VCaP (cell line): ENCODE results near the gene PIMREG.

Source experiments
- H3K27ac ChIP-seq: fragments of 450-650 bp; 2 replicates; pipeline ENCODE4 v1.5.1; 2017
- CTCF ChIP-seq: fragments of 450-650 bp; conservative IDR thresholded peaks from 2 replicates; pipeline ENCODE4 v1.5.1; 2017; ENCODE audit warnings: mild to moderate bottlenecking, moderate library complexity

The PIMREG gene

GRCh38 chr17:6439951-6440350 is 4.3 kb upstream of the PIMREG start:
- H3K27ac ChIP-seq: no peak overlapping the region

GRCh38 chr17:6442775-6443174 is 1.5 kb upstream of the PIMREG start:
- H3K27ac ChIP-seq: peak overlapping the region; percentile 70
- TF ChIP-seq CTCF: no peak

More at GRCh38 chr17:6439951-6440350, 4.3 kb upstream of the PIMREG start:
- no peak for TF ChIP-seq CTCF

- H3K27ac ChIP-seq: peak overlapping the region; percentile 70; the same call in 1 of the 2 replicates
- TF ChIP-seq CTCF: no peak
Measured at GRCh38 chr17:6444571-6445335, 498 bp downstream of the PIMREG start.

- no peak overlapping the region for H3K27ac ChIP-seq
- TF ChIP-seq CTCF: no peak
Measured at GRCh38 chr17:6446516-6447100, 2.4 kb downstream of the PIMREG start.

- H3K27ac ChIP-seq: no peak overlapping the region
- no peak for TF ChIP-seq CTCF
Measured at GRCh38 chr17:6448473-6448872, 4.2 kb downstream of the PIMREG start.

- no peak for TF ChIP-seq CTCF
- H3K27ac ChIP-seq: no peak overlapping the region
Measured at GRCh38 chr17:6449307-6449706, 5.1 kb downstream of the PIMREG start.

- no peak overlapping the region for H3K27ac ChIP-seq
- TF ChIP-seq CTCF: no peak
Measured at GRCh38 chr17:6450926-6451832, 6.9 kb downstream of the PIMREG start.
